NCI-H82 treated with DMSO at 0.1 percent for 48 hours (cell line): Measurements from ENCODE around the gene FBP1.
A peak's percentile ranks its signal among the peaks of the same experiment; 100 is the strongest.
"Not testable (repeated sequence)": the region's sequence is repeated elsewhere in the genome, so short reads cannot be mapped to it uniquely, and the experiment has no call there.

ENCODE experiments used
- DNase-seq: peaks from one replicate; lab custom pipeline; 2025; ENCODE audit not compliant: unreplicated experiment; lab: John Stamatoyannopoulos, UW

Gene FBP1

GRCh38 chr9:94619026-94619425, 20.3 kb downstream of the FBP1 start:
- no peak for DNase-seq

DNA sequence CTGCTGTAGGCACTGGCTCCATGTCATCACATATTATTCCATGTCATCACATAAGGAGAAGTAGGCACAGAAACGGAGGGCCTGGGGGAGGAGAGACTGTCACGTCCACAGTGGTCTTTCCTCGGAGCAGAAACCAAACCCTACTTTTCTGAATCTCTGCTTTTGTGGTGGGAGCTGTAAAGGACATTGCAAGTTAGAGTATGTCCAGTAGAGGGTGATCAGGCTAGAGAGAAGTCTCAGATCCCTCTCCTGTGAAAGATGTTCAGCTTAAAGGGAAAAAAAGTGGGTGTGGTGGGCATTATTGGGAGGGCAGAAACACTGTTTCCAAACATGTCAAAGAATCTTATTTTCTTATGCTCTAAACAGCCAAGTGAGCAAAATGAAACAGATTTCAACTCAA, 26.3 kb downstream of the FBP1 start:
- DNase-seq: no peak

GRCh38 chr9:94612071-94612470, 27.2 kb downstream of the FBP1 start:
- no peak for DNase-seq

DNA sequence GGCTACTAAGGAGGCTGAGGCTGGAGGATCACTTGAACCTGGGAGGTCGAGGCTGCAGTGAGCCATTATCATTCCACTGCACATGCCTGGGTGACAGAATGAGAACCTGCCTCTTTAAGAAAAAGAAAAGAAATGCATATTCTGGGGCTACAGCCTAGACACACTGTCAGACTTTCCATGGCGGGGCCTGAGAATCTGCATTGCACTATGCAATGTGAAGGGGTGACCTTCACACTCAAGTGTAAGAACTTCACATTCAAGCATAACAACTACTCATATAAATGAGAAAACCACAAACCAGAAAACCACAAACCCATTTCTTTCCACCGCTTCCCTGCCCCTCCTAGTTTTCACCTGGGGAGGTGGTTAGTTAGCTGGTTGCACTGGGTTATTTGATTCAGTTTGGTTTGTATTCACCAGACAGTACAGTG, 27.7 kb downstream of the FBP1 start:
- DNase-seq: no peak

DNA sequence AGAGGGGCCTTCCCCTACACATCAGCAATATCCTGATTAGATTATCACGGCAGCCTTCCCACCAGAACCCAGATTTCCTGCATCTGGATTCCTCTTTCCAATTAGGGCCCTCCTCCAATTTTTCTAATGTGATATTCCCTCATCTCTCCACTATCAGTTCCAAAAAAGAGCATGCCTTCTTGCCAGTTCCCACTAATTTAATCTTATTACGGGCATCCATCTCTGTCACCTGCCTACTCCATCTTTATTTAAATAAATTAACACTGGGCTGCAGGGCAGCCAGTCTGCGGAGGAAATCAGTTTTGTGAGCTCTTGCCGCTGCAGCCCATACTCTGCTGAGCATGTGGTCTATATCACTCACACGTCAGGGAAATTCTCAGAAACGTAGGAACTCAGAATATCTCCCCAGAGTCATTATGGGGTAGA, 29.1 kb downstream of the FBP1 start:
- DNase-seq: peak; percentile 11

GRCh38 chr9:94607423-94607691, 32.0 kb downstream of the FBP1 start:
- no peak for DNase-seq

GRCh38 chr9:94606646-94607422, 32.5 kb downstream of the FBP1 start:
- DNase-seq: no peak

DNA sequence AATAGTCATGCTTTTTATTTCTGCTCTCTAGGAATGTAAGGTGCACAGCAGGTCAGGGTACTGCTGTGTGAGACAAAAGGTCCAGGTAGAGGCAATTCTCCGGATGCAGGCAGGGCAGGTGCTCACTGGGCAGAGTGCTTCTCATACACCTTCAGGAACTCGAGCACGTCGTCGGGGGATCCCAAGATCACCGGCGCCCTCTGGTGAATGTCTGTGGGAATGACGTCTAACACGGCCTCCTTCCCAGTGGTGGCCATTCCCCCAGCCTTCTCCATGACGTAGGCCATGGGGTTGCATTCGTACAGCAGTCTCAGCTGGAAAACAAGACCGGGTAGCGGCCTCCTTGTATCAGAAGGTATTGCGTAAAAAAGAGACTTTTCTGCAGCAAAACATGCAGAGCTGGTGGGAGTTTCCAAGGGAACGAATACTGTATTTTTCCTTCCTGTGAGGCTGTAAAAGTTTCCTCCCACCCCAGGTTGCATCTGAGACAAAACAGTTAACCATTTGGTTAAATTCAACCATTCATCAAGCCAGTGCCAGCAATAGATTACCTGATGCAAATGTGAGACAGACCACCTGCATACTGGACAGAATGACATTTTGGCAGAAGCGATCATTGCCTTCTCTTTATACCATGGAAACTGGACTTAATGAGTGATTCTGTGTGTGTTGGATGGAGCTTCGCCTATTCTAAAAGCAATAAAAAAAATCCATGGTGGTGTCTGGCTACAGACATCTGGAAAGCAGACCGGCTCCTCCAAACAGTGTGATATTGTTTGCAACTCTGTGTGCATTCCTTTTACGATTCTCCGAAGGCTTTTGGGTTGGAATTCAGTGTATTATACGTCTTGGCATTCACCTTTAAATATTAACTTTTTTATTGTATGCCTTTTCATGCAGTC, 35.8 kb downstream of the FBP1 start:
- DNase-seq: peak; percentile 0

DNA sequence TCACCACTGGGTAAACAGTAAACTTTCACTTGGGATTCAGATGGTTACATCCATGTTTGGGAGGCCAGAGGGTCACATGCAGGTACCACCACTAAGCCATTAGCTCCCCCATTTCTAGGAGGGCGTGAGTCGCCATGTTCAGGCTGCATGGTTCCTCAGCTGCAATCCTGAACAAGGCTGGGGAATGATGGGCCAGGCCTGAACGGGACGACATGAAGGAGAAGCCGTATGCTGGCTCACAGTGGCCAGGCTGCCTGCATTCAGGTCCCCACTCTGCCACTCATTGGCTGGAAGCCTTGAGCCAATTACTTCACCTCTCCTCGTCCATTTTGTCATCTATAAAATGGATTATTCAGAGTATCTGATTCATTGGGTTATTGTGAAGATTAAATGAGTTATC, 36.7 kb downstream of the FBP1 start:
- DNase-seq: no peak

DNA sequence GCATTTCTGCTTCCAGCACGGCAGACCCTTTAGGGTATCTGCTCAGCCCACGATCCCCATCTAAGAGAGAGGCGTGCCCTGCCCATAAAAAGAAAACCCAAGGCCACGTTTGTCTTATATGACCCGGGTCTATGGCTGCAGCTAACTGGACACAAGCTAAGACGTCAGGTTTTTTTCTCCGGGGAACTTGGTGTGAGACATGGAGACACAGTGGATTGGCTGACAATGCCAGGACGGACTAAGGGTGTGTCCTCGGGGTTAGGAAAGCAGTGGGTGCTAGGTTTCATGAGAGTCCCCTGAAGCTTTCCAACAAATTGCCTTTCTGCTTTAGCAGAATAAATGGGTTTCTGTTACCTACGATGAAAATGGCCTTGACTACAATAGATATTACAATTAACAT, 38.6 kb downstream of the FBP1 start:
- no peak for DNase-seq

GRCh38 chr9:94600258-94600657, 39.1 kb downstream of the FBP1 start:
- no peak for DNase-seq

- no peak for DNase-seq
Measured at GRCh38 chr9:94599102-94599501, 40.2 kb downstream of the FBP1 start.

- no peak for DNase-seq
Measured at GRCh38 chr9:94593459-94594345, 45.6 kb downstream of the FBP1 start, which contains the start of gene FBP2. Gene FBP2 (minus strand): TSS chr9:94593824. CDS start chr9:94593726, 98 bp downstream.

DNA sequence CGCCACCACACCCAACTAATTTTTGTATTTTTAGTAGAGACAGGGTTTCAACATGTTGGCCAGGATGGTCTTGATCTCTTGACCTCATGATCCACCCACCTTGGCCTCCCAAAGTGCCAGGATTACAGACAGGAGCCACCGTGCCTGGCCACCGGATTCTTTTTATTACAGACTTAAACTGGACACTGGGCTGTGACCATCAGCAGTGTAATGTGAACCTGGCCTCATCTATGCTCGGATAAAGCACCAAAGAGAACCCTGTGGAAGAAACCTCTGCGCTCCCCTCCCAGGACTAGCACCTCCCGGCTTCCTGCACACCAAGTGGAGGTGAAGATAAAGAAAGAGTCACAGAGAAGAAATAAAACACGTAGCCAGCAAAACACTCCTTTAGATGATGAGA, 46.6 kb downstream of the FBP1 start:
- DNase-seq: not testable (repeated sequence)

GRCh38 chr9:94591876-94592275, 47.4 kb downstream of the FBP1 start:
- no peak for DNase-seq

- not testable (repeated sequence) for DNase-seq
Measured at GRCh38 chr9:94591046-94591545, 48.2 kb downstream of the FBP1 start.

GRCh38 chr9:94588681-94589080, 50.6 kb downstream of the FBP1 start:
- DNase-seq: no peak

DNA sequence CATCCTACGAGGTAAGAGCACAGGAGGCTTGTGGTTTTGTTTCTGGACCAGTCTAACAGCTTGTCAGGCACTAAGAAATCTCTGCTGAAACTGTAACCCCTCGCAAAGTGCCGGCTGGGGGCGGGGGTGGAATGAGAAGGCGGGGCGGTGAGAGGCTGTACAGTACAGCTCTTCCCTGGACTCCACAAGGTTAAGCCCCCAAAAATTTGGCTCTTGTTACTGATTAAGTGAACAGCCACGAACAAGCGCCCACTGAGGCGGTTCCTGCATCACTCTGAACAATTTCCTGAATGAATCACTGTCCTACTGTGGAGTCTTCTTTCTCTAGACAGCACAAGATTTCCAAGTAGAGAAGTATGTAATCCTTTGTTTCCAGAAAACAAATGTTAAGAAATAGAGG, 52.5 kb downstream of the FBP1 start:
- no peak for DNase-seq

- no peak for DNase-seq
Measured at GRCh38 chr9:94586316-94586715, 53.0 kb downstream of the FBP1 start.

DNA sequence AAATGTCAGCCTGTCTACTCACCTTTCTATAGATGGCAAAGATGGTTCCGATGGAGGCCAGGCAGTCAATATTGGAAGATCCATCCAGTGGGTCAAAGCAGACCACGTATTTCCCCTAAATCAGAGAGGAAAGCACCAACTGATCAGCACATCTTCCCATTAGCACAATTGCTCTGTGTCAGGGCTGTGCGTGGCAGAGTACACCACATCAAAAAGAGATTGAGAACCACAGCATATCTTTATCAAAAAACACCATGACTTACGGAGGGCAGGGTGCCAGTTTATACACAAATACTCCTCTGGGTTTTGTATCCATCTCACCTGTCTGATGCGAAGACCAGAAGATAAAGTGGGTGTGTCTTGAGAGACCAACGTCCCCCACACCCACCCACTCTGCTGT, 54.8 kb downstream of the FBP1 start:
- DNase-seq: no peak

DNA sequence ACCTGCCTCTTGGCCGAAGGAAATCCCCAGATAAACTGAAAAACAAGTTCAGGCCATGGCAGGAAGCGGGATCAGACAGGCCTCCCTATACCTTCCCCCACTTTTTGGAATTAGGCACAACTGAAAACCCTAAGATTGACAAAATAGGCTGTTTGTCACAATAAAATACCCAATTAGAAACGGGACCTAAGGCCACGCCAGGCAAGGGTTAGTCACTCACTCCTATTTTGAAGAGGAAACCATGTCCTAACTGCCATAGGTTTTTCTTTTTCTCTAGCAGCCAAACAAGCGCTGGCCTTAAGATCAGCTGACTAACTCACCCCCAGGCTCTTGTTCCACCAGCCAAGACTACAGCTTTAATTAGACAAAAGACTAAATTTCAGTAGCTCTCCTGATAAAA, 57.6 kb downstream of the FBP1 start:
- DNase-seq: no peak
